ENCODE results near the gene MAST2.
"Not testable (repeated sequence)": the region's sequence is repeated elsewhere in the genome, so short reads cannot be mapped to it uniquely, and the experiment has no call there.

The MAST2 gene

DNA sequence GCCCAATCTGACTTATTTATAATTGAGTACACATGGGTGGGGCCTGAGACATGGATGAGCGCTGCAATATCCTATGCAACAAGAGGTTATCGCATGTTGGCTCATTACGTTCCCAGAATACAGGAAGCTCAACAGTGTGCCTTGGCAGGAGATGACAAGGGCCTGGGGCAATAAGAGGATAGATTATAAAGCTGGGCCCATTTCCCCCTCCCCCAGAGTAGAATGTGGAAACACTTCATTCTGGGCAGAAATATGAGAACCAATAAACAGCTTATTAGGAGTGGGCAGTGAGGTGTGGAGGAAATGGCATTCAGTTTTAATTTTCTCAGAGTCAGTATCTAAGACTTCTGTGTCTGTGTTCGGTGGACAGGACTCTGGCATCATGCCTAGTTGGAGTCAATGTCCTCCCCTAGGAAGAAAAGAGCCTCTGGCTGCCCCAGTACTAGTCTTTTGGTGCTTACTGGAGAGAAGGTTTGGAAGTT is 236.2 kb downstream of the MAST2 start:
- H3K27ac ChIP-seq (ENCODE audit: low read depth, low read length, severe bottlenecking) = no peak overlapping the region
- H3K4me3 ChIP-seq (ENCODE audit: extremely low read depth, insufficient read depth, low read length, poor library complexity, severe bottlenecking) = no peak overlapping the region
- peaks cover 52% of the 10 kb centered on the region for H3K36me3 ChIP-seq (ENCODE audit: control insufficient read depth, insufficient read depth, low read length)
- WGBS, 2 experiments (ENCODE audit: insufficient coverage in 2 of 2) = 97% methylated on average over 4 of the region's 4 CpGs; no CpG with 5 or more reads in 1 of the 2 experiments
- H3K4me1 ChIP-seq (ENCODE audit: control insufficient read depth, insufficient read depth, low read length, poor library complexity, severe bottlenecking) = no peaks in the 10 kb centered on the region
- H3K9me3 ChIP-seq (ENCODE audit: control insufficient read depth, low read length) = no peaks in the 10 kb centered on the region

DNA sequence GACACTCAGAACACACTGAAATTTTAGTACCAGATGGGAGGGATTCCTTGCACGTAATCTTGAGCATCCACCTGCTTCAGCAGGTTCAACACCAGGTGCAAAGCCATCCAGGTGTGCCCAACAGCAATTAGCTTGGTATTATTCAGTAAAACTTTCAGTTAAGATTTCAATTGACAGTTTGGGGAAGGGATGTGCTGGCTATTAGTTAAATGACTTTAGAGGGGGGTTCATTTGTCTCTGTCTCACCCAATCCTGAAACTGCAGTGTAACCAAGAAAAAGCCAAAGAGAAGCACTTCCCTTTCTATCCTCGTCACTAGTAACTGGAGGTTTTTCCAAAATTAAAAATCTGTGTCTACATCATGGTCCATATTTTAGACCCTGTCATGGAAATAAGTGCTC is 238.1 kb downstream of the MAST2 start:
- H3K27ac ChIP-seq (ENCODE audit: low read depth, low read length, severe bottlenecking) = no peak overlapping the region
- H3K9me3 ChIP-seq (ENCODE audit: control insufficient read depth, low read length) = no peaks in the 10 kb centered on the region
- no peak overlapping the region for H3K4me3 ChIP-seq (ENCODE audit: extremely low read depth, insufficient read depth, low read length, poor library complexity, severe bottlenecking)
- WGBS, 2 experiments (ENCODE audit: insufficient coverage in 2 of 2) = 88% methylated on average over 1 of the region's 2 CpGs; no CpG with 5 or more reads in 1 of the 2 experiments
- H3K36me3 ChIP-seq (ENCODE audit: control insufficient read depth, insufficient read depth, low read length) = peaks cover 61% of the 10 kb centered on the region
- H3K4me1 ChIP-seq (ENCODE audit: control insufficient read depth, insufficient read depth, low read length, poor library complexity, severe bottlenecking) = no peaks in the 10 kb centered on the region

DNA sequence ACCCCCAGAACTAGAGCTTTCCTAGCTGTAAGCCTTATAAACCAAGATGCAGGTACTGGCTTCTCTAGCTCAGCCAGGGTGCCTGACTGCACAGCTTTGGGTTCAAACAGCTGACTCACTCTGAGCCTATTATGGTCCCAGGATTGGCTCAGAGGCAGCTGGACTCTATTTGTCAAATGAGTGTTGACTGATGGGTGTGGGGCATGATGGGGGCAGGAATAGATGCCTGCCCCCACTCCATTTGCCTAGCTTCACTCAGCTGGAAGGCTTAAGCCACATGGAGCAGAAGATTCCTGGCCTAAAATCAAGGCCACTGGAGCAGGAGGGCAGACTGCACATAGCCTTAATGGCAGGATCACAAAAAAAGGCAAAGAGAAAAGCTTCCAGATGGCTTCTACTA is 238.6 kb downstream of the MAST2 start:
- Histone ChIP-seq H3K4me1 (ENCODE audit: control insufficient read depth, insufficient read depth, low read length, poor library complexity, severe bottlenecking) (no peaks in the 10 kb centered on the region), H3K36me3 (ENCODE audit: control insufficient read depth, insufficient read depth, low read length) (peaks cover 65% of the 10 kb centered on the region), H3K27ac (ENCODE audit: low read depth, low read length, severe bottlenecking) (no peak overlapping the region), H3K9me3 (ENCODE audit: control insufficient read depth, low read length) (no peaks in the 10 kb centered on the region), H3K4me3 (ENCODE audit: extremely low read depth, insufficient read depth, low read length, poor library complexity, severe bottlenecking) (no peak overlapping the region)

DNA sequence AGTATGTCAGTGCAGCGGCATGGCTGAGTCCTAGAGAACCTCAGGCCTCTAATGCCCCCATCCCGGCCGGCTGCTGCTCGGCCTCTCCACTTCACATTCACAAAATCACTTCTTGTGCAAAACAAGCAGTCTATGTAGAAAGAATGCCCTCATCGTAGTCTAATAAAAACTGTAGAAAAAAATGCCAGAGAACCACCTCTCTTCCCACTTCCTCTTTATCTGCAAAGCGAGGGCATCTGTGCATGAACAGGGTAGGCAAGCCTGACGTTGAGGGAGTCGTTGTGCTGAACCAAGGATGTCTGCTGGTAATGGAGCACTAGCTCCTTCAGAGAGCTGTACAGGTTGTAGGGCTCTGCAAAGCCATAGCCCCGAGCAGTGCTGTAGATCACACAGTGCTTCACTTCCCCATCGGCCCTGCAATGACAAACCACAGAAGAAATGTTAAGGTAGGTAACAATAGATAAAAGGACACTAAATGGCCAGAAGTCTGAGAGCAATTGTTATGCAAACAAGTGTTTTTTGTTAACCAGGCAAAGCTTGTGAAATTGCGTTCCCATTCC is 240.1 kb downstream of the MAST2 start:
- Histone ChIP-seq H3K4me3 (ENCODE audit: extremely low read depth, insufficient read depth, low read length, poor library complexity, severe bottlenecking) (no peak overlapping the region), H3K9me3 (ENCODE audit: control insufficient read depth, low read length) (no peaks in the 10 kb centered on the region), H3K27ac (ENCODE audit: low read depth, low read length, severe bottlenecking) (no peak overlapping the region), H3K4me1 (ENCODE audit: control insufficient read depth, insufficient read depth, low read length, poor library complexity, severe bottlenecking) (no peaks in the 10 kb centered on the region), H3K36me3 (ENCODE audit: control insufficient read depth, insufficient read depth, low read length) (peaks cover 65% of the 10 kb centered on the region)
- 60 to 73% methylated on average over 5 to 8 of the region's 11 CpGs for WGBS, 2 experiments (ENCODE audit: insufficient coverage in 2 of 2)

DNA sequence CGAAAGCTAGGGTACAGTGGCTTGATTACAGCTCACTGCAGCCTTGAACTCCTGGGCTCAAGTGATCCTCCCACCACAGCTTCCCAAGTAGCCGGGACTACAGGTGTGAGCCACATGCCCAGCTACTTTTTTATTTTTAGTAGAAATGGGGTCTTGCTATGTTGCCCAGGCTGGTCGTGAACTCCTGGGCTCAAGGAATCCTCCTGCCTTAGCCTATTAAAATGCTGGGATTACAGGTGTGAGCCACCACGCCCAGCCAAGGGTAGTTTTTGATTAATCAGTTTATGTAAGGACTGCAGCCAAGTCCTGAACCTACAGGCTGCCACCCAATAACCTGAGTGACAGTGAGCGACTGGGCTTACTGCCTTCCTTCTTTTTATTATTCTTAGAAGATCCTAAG is 240.7 kb downstream of the MAST2 start:
- Histone ChIP-seq H3K9me3 (ENCODE audit: control insufficient read depth, low read length) (no peaks in the 10 kb centered on the region), H3K4me3 (ENCODE audit: extremely low read depth, insufficient read depth, low read length, poor library complexity, severe bottlenecking) (no peak overlapping the region), H3K27ac (ENCODE audit: low read depth, low read length, severe bottlenecking) (no peak overlapping the region), H3K36me3 (ENCODE audit: control insufficient read depth, insufficient read depth, low read length) (peaks cover 65% of the 10 kb centered on the region), H3K4me1 (ENCODE audit: control insufficient read depth, insufficient read depth, low read length, poor library complexity, severe bottlenecking) (no peaks in the 10 kb centered on the region)
- 88 to 89% methylated on average over 1 to 3 of the region's 5 CpGs for WGBS, 2 experiments (ENCODE audit: insufficient coverage in 2 of 2)

DNA sequence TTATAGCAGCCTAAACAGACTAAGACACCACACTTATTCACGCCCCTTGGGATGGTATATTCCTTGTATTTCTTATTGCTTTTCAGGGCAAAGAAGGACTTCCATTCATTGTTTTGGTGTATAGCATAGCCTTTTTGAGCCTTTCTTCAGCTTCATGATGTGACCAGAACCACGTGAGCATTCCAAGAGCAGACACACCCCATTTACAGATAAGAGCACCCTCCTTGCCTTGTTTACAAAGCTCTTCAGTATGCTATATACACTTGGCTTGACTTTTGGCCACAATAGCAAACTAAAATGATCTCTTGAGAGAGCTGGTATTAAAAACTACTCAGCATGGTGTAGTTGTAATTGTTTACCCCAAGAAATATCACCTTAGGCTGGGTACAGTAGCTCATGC is 250.3 kb downstream of the MAST2 start:
- Histone ChIP-seq H3K27ac (ENCODE audit: low read depth, low read length, severe bottlenecking) (no peak overlapping the region), H3K36me3 (ENCODE audit: control insufficient read depth, insufficient read depth, low read length) (peaks cover 39% of the 10 kb centered on the region), H3K9me3 (ENCODE audit: control insufficient read depth, low read length) (no peaks in the 10 kb centered on the region), H3K4me3 (ENCODE audit: extremely low read depth, insufficient read depth, low read length, poor library complexity, severe bottlenecking) (no peak overlapping the region), H3K4me1 (ENCODE audit: control insufficient read depth, insufficient read depth, low read length, poor library complexity, severe bottlenecking) (no peaks in the 10 kb centered on the region)
- WGBS, 2 experiments (ENCODE audit: insufficient coverage in 2 of 2) = 100% methylated on average over 1 of the region's 2 CpGs; no CpG with 5 or more reads in 1 of the 2 experiments

DNA sequence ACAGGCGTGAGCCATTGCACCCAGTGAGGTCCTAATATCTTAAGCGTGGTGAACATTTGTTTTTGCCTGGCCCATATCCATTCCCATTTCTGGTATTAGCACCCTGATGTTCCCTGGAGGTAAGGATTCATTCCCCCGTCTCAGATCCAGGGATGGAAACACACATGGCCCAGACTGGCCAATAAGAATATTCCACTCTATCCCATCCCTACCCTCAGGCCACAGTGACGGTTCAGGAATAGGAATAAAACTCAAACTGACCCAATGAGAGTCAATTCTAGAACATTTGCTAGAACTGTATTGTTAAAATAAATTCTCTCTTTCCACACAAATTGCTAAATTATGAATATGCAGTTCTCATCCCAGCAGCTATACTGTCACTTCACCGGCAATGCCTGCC is 252.9 kb downstream of the MAST2 start:
- Histone ChIP-seq H3K4me1 (ENCODE audit: control insufficient read depth, insufficient read depth, low read length, poor library complexity, severe bottlenecking) (no peaks in the 10 kb centered on the region), H3K36me3 (ENCODE audit: control insufficient read depth, insufficient read depth, low read length) (peaks cover 55% of the 10 kb centered on the region), H3K4me3 (ENCODE audit: extremely low read depth, insufficient read depth, low read length, poor library complexity, severe bottlenecking) (no peak overlapping the region), H3K9me3 (ENCODE audit: control insufficient read depth, low read length) (no peaks in the 10 kb centered on the region), H3K27ac (ENCODE audit: low read depth, low read length, severe bottlenecking) (no peak overlapping the region)
- 90 to 92% methylated on average over 3 to 4 of the region's 5 CpGs for WGBS, 2 experiments (ENCODE audit: insufficient coverage in 2 of 2)

DNA sequence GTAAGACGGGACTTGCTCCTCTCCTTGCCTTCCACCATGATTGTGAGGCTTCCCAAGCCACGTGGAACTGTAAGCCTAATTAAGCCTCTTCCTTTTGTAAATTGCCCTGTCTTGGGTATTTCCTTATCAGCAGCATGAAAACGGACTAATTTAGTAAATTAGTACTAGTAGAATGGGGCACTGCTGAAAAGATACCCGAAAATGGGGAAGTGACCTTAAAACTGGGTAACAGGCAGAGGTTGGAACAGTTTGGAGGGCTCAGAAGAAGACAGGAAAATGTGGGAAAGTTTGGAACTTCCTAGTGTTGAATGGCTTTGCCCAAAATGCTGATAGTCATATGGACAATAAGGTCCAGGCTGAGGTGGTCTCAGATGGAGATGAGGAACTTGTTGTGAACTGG is 253.8 kb downstream of the MAST2 start:
- H3K9me3 ChIP-seq (ENCODE audit: control insufficient read depth, low read length); H3K27ac ChIP-seq (ENCODE audit: low read depth, low read length, severe bottlenecking); H3K4me3 ChIP-seq (ENCODE audit: extremely low read depth, insufficient read depth, low read length, poor library complexity, severe bottlenecking); H3K4me1 ChIP-seq (ENCODE audit: control insufficient read depth, insufficient read depth, low read length, poor library complexity, severe bottlenecking): not testable (repeated sequence)
- 88 to 92% methylated on average over 4 of the region's 4 CpGs for WGBS, 2 experiments (ENCODE audit: insufficient coverage in 2 of 2)
- peaks cover 61% of the 10 kb centered on the region for H3K36me3 ChIP-seq (ENCODE audit: control insufficient read depth, insufficient read depth, low read length)

DNA sequence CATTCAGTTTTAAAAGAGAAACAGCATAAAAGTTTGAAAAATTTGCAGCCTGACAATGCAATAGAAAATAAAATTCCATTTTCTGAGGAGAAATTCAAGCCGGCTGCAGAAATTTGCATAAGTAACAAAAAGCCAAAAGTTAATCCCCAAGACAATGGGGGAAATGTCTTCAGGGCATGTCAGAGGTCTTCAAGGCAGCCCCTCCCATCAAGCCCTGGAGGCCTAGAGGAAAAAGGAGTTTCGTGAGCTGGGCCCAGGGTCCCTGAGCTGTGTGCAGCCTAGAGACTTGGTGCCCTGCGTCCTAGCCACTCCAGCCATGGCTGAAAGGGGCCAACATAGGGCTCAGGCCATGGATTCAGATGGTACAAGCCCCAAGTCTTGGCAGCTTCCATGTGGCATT is 254.4 kb downstream of the MAST2 start:
- H3K36me3 ChIP-seq (ENCODE audit: control insufficient read depth, insufficient read depth, low read length) = peaks cover 65% of the 10 kb centered on the region

DNA sequence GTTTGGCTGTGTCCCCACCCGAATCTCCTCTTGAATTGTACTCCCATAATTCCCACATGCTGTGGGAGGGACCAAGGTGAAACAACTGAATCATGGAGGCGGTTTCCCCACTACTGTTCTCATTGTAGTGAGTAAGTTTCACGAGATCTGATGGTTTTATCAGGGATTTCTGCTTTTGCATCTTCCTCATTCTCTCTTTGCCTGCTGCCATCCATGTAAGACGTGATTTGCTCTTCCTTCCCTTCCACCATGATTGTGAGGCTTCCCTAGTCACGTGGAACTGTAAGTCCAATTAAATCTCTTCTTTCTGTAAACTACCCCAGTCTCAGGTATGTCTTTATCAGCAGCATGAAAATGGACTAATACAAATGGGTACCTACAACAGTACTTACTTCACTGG is 255.5 kb downstream of the MAST2 start:
- Histone ChIP-seq H3K4me3 (ENCODE audit: extremely low read depth, insufficient read depth, low read length, poor library complexity, severe bottlenecking) (no peak overlapping the region), H3K4me1 (ENCODE audit: control insufficient read depth, insufficient read depth, low read length, poor library complexity, severe bottlenecking) (no peaks in the 10 kb centered on the region), H3K36me3 (ENCODE audit: control insufficient read depth, insufficient read depth, low read length) (peaks cover 62% of the 10 kb centered on the region), H3K27ac (ENCODE audit: low read depth, low read length, severe bottlenecking) (no peak overlapping the region), H3K9me3 (ENCODE audit: control insufficient read depth, low read length) (no peaks in the 10 kb centered on the region)
- WGBS, 2 experiments (ENCODE audit: insufficient coverage in 2 of 2) = 96 to 97% methylated on average over 4 of the region's 5 CpGs

More for the DNA sequence above, 254.4 kb downstream of the MAST2 start:
- no peaks in the 10 kb centered on the region for H3K4me1 ChIP-seq (ENCODE audit: control insufficient read depth, insufficient read depth, low read length, poor library complexity, severe bottlenecking)
- no peaks in the 10 kb centered on the region for H3K9me3 ChIP-seq (ENCODE audit: control insufficient read depth, low read length)
- no peak overlapping the region for H3K27ac ChIP-seq (ENCODE audit: low read depth, low read length, severe bottlenecking)
- H3K4me3 ChIP-seq (ENCODE audit: extremely low read depth, insufficient read depth, low read length, poor library complexity, severe bottlenecking) = no peak overlapping the region
- 84 to 96% methylated on average over 2 of the region's 3 CpGs for WGBS, 2 experiments (ENCODE audit: insufficient coverage in 2 of 2)

DNA sequence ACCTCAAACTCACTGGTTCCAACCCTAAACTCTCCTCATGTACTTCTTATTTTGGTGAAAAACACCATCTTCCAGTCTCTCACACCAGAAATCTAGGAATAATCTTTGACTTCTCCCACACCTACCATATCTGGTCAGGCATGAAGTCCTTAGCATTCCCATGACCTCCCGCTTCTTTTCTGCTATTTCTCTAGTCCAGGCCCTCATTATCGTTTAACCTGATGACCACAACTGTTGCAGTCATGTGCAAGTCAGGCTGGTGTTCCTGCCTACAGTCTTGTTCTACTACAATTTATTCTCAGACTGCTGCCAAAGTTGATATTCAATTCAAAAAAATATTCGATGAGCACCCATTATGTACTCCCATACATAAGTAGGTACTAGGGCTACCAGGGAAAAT is 257.7 kb downstream of the MAST2 start:
- H3K4me1 ChIP-seq (ENCODE audit: control insufficient read depth, insufficient read depth, low read length, poor library complexity, severe bottlenecking) = no peaks in the 10 kb centered on the region
- no peaks in the 10 kb centered on the region for H3K9me3 ChIP-seq (ENCODE audit: control insufficient read depth, low read length)
- H3K27ac ChIP-seq (ENCODE audit: low read depth, low read length, severe bottlenecking) = no peak overlapping the region
- H3K36me3 ChIP-seq (ENCODE audit: control insufficient read depth, insufficient read depth, low read length) = peaks cover 58% of the 10 kb centered on the region
- H3K4me3 ChIP-seq (ENCODE audit: extremely low read depth, insufficient read depth, low read length, poor library complexity, severe bottlenecking) = no peak overlapping the region
- 67 to 100% methylated on average over 2 to 3 of the region's 3 CpGs for WGBS, 2 experiments (ENCODE audit: insufficient coverage in 2 of 2)
